WI38 (cell line): ENCODE results near the gene FOXA1.
A peak's percentile ranks its signal among the peaks of the same experiment; 100 is the strongest.

ENCODE experiments used
- H3K4me3 ChIP-seq: 2 replicates; pipeline ENCODE4 v1.5.1; 2011; ENCODE audit warnings: low read depth, mild to moderate bottlenecking, control low read depth, low read length
- CTCF ChIP-seq: IDR thresholded peaks from 2 replicates; pipeline ENCODE4 v1.5.1; 2012; ENCODE audit warnings: low read depth, mild to moderate bottlenecking, control low read depth, low read length

FOXA1 gene

GRCh38 chr14:37587881-37588666 lies 7.0 kb downstream of the FOXA1 start:
- peak overlapping the region; percentile 35 for H3K4me3 ChIP-seq

GRCh38 chr14:37587131-37587803 lies 7.8 kb downstream of the FOXA1 start:
- H3K4me3 ChIP-seq, result no peak overlapping the region; the same call in 1 of the 2 replicates
- TF ChIP-seq CTCF, result no peak

More at GRCh38 chr14:37587881-37588666, 7.0 kb downstream of the FOXA1 start:
- TF ChIP-seq CTCF, result no peak

- no peak overlapping the region for H3K4me3 ChIP-seq
- no peak for TF ChIP-seq CTCF
These were observed 8.3 kb downstream of the FOXA1 start for GRCh38 chr14:37586797-37587130.

GRCh38 chr14:37585971-37586796 lies 8.9 kb downstream of the FOXA1 start:
- H3K4me3 ChIP-seq, result no peak overlapping the region
- no peak for TF ChIP-seq CTCF

GRCh38 chr14:37585101-37585511 lies 9.9 kb downstream of the FOXA1 start:
- no peak overlapping the region for H3K4me3 ChIP-seq
- no peak for TF ChIP-seq CTCF

GRCh38 chr14:37584211-37585100 lies 10.6 kb downstream of the FOXA1 start:
- no peak for TF ChIP-seq CTCF
- H3K4me3 ChIP-seq, result peak overlapping the region; percentile 53; the same call in 1 of the 2 replicates
